Stimulated activated CD8-positive, alpha-beta memory T cell treated with anti-CD3 and anti-CD28 coated beads, Interleukin-15, amount 100 ng/mL, for 4 hours (primary cell): ENCODE measurements around the gene VPS13D.
"Not testable (repeated sequence)": the region's sequence is repeated elsewhere in the genome, so short reads cannot be mapped to it uniquely, and the experiment has no call there.

Experiments
- DNase-seq, 2 donors: peaks; one replicate each; pipeline ENCODE4 v3.0.0-alpha.2; 2020; ENCODE audit warnings: low read depth in 2 of 2

Gene VPS13D

GRCh38 chr1:12448746-12449177 is 218.9 kb downstream of the VPS13D start:
- no peak for DNase-seq

- no peak for DNase-seq
Measured at GRCh38 chr1:12450090-12450755, 220.4 kb downstream of the VPS13D start.

- no peak for DNase-seq
Measured at GRCh38 chr1:12450756-12451559, 221.1 kb downstream of the VPS13D start.

- DNase-seq: no peak
Measured at GRCh38 chr1:12451560-12451900, 221.7 kb downstream of the VPS13D start.

- DNase-seq: no peak
Measured at GRCh38 chr1:12452262-12452661, 222.4 kb downstream of the VPS13D start.

GRCh38 chr1:12453400-12454343 is 223.8 kb downstream of the VPS13D start:
- DNase-seq: no peak

- DNase-seq: no peak
Measured at GRCh38 chr1:12454406-12455391, 224.9 kb downstream of the VPS13D start.

- DNase-seq: not testable (repeated sequence)
Measured at GRCh38 chr1:12456081-12456480, 226.3 kb downstream of the VPS13D start.

GRCh38 chr1:12456979-12457378 is 227.1 kb downstream of the VPS13D start:
- DNase-seq: no peak

- DNase-seq: no peak
Measured at GRCh38 chr1:12457771-12458170, 227.9 kb downstream of the VPS13D start.

- DNase-seq: no peak
Measured at GRCh38 chr1:12458571-12458970, 228.7 kb downstream of the VPS13D start.

GRCh38 chr1:12460121-12460520 is 230.3 kb downstream of the VPS13D start:
- no peak for DNase-seq

- no peak for DNase-seq
Measured at GRCh38 chr1:12460911-12461621, 231.2 kb downstream of the VPS13D start.

GRCh38 chr1:12461754-12462153 is 231.9 kb downstream of the VPS13D start:
- no peak for DNase-seq

- DNase-seq: no peak
Measured at GRCh38 chr1:12462586-12462985, 232.8 kb downstream of the VPS13D start.

GRCh38 chr1:12464045-12464461 is 234.2 kb downstream of the VPS13D start:
- DNase-seq: no peak

GRCh38 chr1:12464598-12465056 is 234.8 kb downstream of the VPS13D start:
- DNase-seq: no peak

- no peak for DNase-seq
Measured at GRCh38 chr1:12465126-12465525, 235.3 kb downstream of the VPS13D start.

GRCh38 chr1:12466816-12467215 is 237.0 kb downstream of the VPS13D start:
- no peak for DNase-seq
